PFSK-1 (cell line): ENCODE data around the gene FAR1.

ENCODE experiments used
- FOXP2 ChIP-seq: optimal IDR thresholded peaks from 2 replicates; pipeline ENCODE3; 2011; ENCODE audit warnings: borderline replicate concordance, control low read depth, inconsistent platforms; ENCODE audit not compliant: insufficient read depth; ENCODE audit errors: extremely low read length, extremely low read depth
- POLR2AphosphoS5 ChIP-seq: IDR thresholded peaks from 2 replicates; pipeline ENCODE4 v1.6.1; 2012; ENCODE audit warnings: low read depth, mild to moderate bottlenecking, control low read depth, low read length, moderate library complexity
- REST ChIP-seq, 2 experiments: IDR thresholded peaks; 2 replicates each; pipeline versions ENCODE4 v1.6.1 to v1.8.0; 2011 to 2012; ENCODE audit warnings: low read depth in 2 of 2, low read length in 2 of 2, control low read depth in 1 of 2, inconsistent platforms in 1 of 2, mild to moderate bottlenecking in 1 of 2, moderate library complexity in 1 of 2; ENCODE audit not compliant: insufficient read depth in 1 of 2
- SIN3A ChIP-seq: IDR thresholded peaks from 2 replicates; pipeline ENCODE4 v1.6.1; 2012; ENCODE audit warnings: mild to moderate bottlenecking, low read length, moderate library complexity, borderline replicate concordance; ENCODE audit not compliant: insufficient read depth
- TAF1 ChIP-seq: IDR thresholded peaks from 2 replicates; pipeline ENCODE4 v1.6.1; 2012; ENCODE audit warnings: low read length, control low read depth, borderline replicate concordance; ENCODE audit not compliant: insufficient read depth

FAR1 gene

GRCh38 chr11:13637125-13638069 is 31.1 kb upstream of the FAR1 start:
- TF ChIP-seq SIN3A (no peak), FOXP2 (no peak), TAF1 (no peak), REST (IDR thresholded peaks at IDR 0.05; ENCODE audit: insufficient read depth in 1 of 2, low read depth in 2 of 2, low read length in 2 of 2) (no peak), POLR2AphosphoS5 (no peak)

GRCh38 chr11:13638422-13638821 is 30.0 kb upstream of the FAR1 start:
- TF ChIP-seq POLR2AphosphoS5 (no peak), TAF1 (no peak), SIN3A (no peak), REST (IDR thresholded peaks at IDR 0.05; ENCODE audit: insufficient read depth in 1 of 2, low read depth in 2 of 2, low read length in 2 of 2) (no peak), FOXP2 (no peak)

- TF ChIP-seq TAF1, result no peak
- no peak for TF ChIP-seq POLR2AphosphoS5
- no peak for TF ChIP-seq REST (IDR thresholded peaks at IDR 0.05; ENCODE audit: insufficient read depth in 1 of 2, low read depth in 2 of 2, low read length in 2 of 2)
- TF ChIP-seq SIN3A, result no peak
These were observed 23.3 kb upstream of the FAR1 start for GRCh38 chr11:13644997-13645687.

- TF ChIP-seq REST (IDR thresholded peaks at IDR 0.05; ENCODE audit: insufficient read depth in 1 of 2, low read depth in 2 of 2, low read length in 2 of 2), result no peak
- TF ChIP-seq POLR2AphosphoS5, result no peak
- TF ChIP-seq SIN3A, result no peak
- TF ChIP-seq TAF1, result no peak
- no peak for TF ChIP-seq FOXP2
These were observed 21.1 kb upstream of the FAR1 start for GRCh38 chr11:13647391-13647790.
